DND-41 (cell line): ENCODE results near the gene APOO.

Experiments used
- EZH2 ChIP-seq: IDR thresholded peaks from 3 replicates; pipeline ENCODE4 v1.6.1; 2012; ENCODE audit warnings: borderline replicate concordance, low read depth, mild to moderate bottlenecking, moderate library complexity, low read length, inconsistent platforms; ENCODE audit not compliant: severe bottlenecking
- TF ChIP-seq, protein P1 (sequence below): IDR thresholded peaks from 2 replicates; pipeline ENCODE4 v1.5.1; 2012; ENCODE audit warnings: borderline replicate concordance, low read length, moderate library complexity, mild to moderate bottlenecking; ENCODE audit not compliant: poor library complexity, severe bottlenecking; ENCODE audit errors: extremely low read depth

GRCh38 chrX:23887918-23888317, 19.8 kb downstream of the APOO start:
- TF ChIP-seq, protein P1, sequence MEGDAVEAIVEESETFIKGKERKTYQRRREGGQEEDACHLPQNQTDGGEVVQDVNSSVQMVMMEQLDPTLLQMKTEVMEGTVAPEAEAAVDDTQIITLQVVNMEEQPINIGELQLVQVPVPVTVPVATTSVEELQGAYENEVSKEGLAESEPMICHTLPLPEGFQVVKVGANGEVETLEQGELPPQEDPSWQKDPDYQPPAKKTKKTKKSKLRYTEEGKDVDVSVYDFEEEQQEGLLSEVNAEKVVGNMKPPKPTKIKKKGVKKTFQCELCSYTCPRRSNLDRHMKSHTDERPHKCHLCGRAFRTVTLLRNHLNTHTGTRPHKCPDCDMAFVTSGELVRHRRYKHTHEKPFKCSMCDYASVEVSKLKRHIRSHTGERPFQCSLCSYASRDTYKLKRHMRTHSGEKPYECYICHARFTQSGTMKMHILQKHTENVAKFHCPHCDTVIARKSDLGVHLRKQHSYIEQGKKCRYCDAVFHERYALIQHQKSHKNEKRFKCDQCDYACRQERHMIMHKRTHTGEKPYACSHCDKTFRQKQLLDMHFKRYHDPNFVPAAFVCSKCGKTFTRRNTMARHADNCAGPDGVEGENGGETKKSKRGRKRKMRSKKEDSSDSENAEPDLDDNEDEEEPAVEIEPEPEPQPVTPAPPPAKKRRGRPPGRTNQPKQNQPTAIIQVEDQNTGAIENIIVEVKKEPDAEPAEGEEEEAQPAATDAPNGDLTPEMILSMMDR, result no peak
- no peak for TF ChIP-seq EZH2
